Left lung (tissue), 10 donors: Measurements from ENCODE around the gene CABLES1. TPM values are rescaled to one million over a fixed set of nuclear protein-coding genes. Genes with fewer than 3 reads are reported as not detected.

Experiments used
- ATAC-seq: fragments of 200-7000 bp; cut with Tn5 transposase; one replicate; pipeline ENCODE4 v1.9.1; 2020; ENCODE audit warnings: moderate library complexity
- DNase-seq, 4 donors: peaks; one replicate each; pipeline ENCODE4 v3.0.0-alpha.2; 2013 to 2020
- H3K27ac ChIP-seq, 2 donors: fragments of 200-600 bp; sonication (generic) in 1 of 2; one replicate each; pipeline versions ENCODE4 v1.5.0 to v1.8.0; 2020 to 2021
- H3K27me3 ChIP-seq, 2 donors: fragments of 200-600 bp; sonication (generic) in 1 of 2; one replicate each; pipeline versions ENCODE4 v1.5.0 to v1.8.0; 2020 to 2021
- H3K36me3 ChIP-seq, 2 donors: fragments of 200-600 bp; sonication (generic) in 1 of 2; one replicate each; pipeline versions ENCODE4 v1.5.0 to v1.8.0; 2020 to 2021
- H3K4me1 ChIP-seq, 2 donors: fragments of 200-600 bp; one replicate each; pipeline ENCODE4 v1.8.0; 2021
- H3K4me3 ChIP-seq, 2 donors: fragments of 200-600 bp; sonication (generic) in 1 of 2; one replicate each; pipeline versions ENCODE4 v1.5.0 to v1.8.0; 2020 to 2021; ENCODE audit warnings: mild to moderate bottlenecking in 1 of 2
- H3K9me3 ChIP-seq, 2 donors: fragments of 200-600 bp; sonication (generic) in 1 of 2; one replicate each; pipeline versions ENCODE4 v1.5.0 to v1.8.0; 2020 to 2021
- CTCF ChIP-seq, 2 donors: fragments of 200-600 bp; sonication (generic) in 1 of 2; IDR thresholded peaks; one replicate each; pipeline versions ENCODE4 v1.5.0 to v1.8.0; 2021; ENCODE audit warnings: antibody characterized with exemption in 2 of 2
- intact Hi-C, 2 donors: fragments of 100-400 bp; cut with DNase I; formaldehyde crosslinking; loops; one replicate each; pipeline versions ENCODE4 v1.11.2 to v1.14.2; 2022
- polyA plus RNA-seq, 6 donors: library from polyadenylated mRNA; unstranded; fragments of 120-200 nt; gene quantifications; one replicate each; pipeline ENCODE4 v1.2.1, GENCODE V29; 2013; ENCODE audit not compliant: insufficient read length in 6 of 6
- total RNA-seq, 2 donors: library from RNA; stranded (reverse); fragmentation: NEBNext Ultra II Directional; extraction: Animal tissue kit (Norgen Biotek cat#: 25700); gene quantifications; one replicate each; pipeline ENCODE4 v1.2.1, GENCODE V29; 2021
- donor health status: DM: no; HTN: yes; CAD: no.
- donor health status: DM: no; HTN: no; CAD: no.

Gene CABLES1
- total and polyA plus RNA-seq, 8 donors, result 21.9 to 84.5 (median 71.6) TPM

- H3K27ac ChIP-seq, result peak overlapping the region; percentile 4 to 33
- no peaks in the 10 kb centered on the region for H3K36me3 ChIP-seq
- no peaks in the 10 kb centered on the region for H3K27me3 ChIP-seq
- no peak overlapping the region for H3K4me3 ChIP-seq
- intact Hi-C loops, result no loop called here
- peaks cover 8 to 13% of the 10 kb centered on the region in 2 donors for H3K4me1 ChIP-seq
- DNase-seq, result peak in 2 of 4 donors; percentile 65 to 83
- TF ChIP-seq CTCF (IDR thresholded peaks at IDR 0.05), result no peak
- ATAC-seq, result peak; percentile 93
- H3K9me3 ChIP-seq, result no peaks in the 10 kb centered on the region
Observed at GRCh38 chr18:23220355-23220754, 85.1 kb downstream of the CABLES1 start.

- peaks cover 31 to 42% of the 10 kb centered on the region in 2 donors for H3K4me1 ChIP-seq
- intact Hi-C loops, result no loop called here
- DNase-seq, result no peak
- TF ChIP-seq CTCF (IDR thresholded peaks at IDR 0.05), result no peak
- ATAC-seq, result no peak
- H3K9me3 ChIP-seq, result no peaks in the 10 kb centered on the region
- no peaks in the 10 kb centered on the region for H3K27me3 ChIP-seq
- no peak overlapping the region for H3K4me3 ChIP-seq
- no peaks in the 10 kb centered on the region for H3K36me3 ChIP-seq
- no peak overlapping the region for H3K27ac ChIP-seq
Observed at GRCh38 chr18:23223641-23224040, 88.4 kb downstream of the CABLES1 start.

- H3K36me3 ChIP-seq, result no peaks in the 10 kb centered on the region
Observed at GRCh38 chr18:23225503-23225902, 90.2 kb downstream of the CABLES1 start.

GRCh38 chr18:23226391-23226790 is 91.1 kb downstream of the CABLES1 start:
- ATAC-seq, result no peak
- H3K27me3 ChIP-seq, result no peaks in the 10 kb centered on the region
- intact Hi-C loops, result no loop called here
- no peak overlapping the region for H3K4me3 ChIP-seq
- H3K27ac ChIP-seq, result peak overlapping the region; percentile 43 to 83
- H3K4me1 ChIP-seq, result peaks cover 41 to 45% of the 10 kb centered on the region in 2 donors
- H3K9me3 ChIP-seq, result no peaks in the 10 kb centered on the region
- TF ChIP-seq CTCF (IDR thresholded peaks at IDR 0.05), result no peak
- no peak for DNase-seq
- H3K36me3 ChIP-seq, result no peaks in the 10 kb centered on the region

More at GRCh38 chr18:23225503-23225902, 90.2 kb downstream of the CABLES1 start:
- intact Hi-C loops, result no loop called here
- TF ChIP-seq CTCF (IDR thresholded peaks at IDR 0.05), result no peak
- peaks cover 35 to 45% of the 10 kb centered on the region in 2 donors for H3K4me1 ChIP-seq
- DNase-seq, result peak in 1 of 4 donors; percentile 42
- H3K9me3 ChIP-seq, result no peaks in the 10 kb centered on the region
- H3K27me3 ChIP-seq, result no peaks in the 10 kb centered on the region
- H3K27ac ChIP-seq, result peak overlapping the region; percentile 53 to 83
- peak; percentile 5 for ATAC-seq
- no peak overlapping the region for H3K4me3 ChIP-seq

GRCh38 chr18:23226930-23227725 is 91.8 kb downstream of the CABLES1 start:
- peak overlapping the region; percentile 43 to 83 for H3K27ac ChIP-seq
- intact Hi-C loops, result no loop called here
- ATAC-seq (peak; percentile 39), DNase-seq (no peak)
- H3K4me3 ChIP-seq, result no peak overlapping the region
- H3K4me1 ChIP-seq, result peaks cover 45 to 48% of the 10 kb centered on the region in 2 donors
- no peaks in the 10 kb centered on the region for H3K27me3 ChIP-seq
- H3K36me3 ChIP-seq, result no peaks in the 10 kb centered on the region
- no peak for TF ChIP-seq CTCF (IDR thresholded peaks at IDR 0.05)
- H3K9me3 ChIP-seq, result no peaks in the 10 kb centered on the region
